ENCODE measurements around the gene NR1D2. TPM values are rescaled to one million over a fixed set of nuclear protein-coding genes. Genes with fewer than 3 reads are reported as not detected.

Gene NR1D2
- total RNA-seq, 1 experiment from 2014 or later: 24.0 TPM

GRCh38 chr3:24023197-24023596 is 78.1 kb downstream of the NR1D2 start:
- Histone ChIP-seq H3K14ac (ENCODE audit: insufficient read depth, low read length) (no peak overlapping the region), H4K91ac (ENCODE audit: insufficient read length, low read depth, low read length) (no peak overlapping the region), H2BK120ac (ENCODE audit: low read depth, low read length, poor library complexity, severe bottlenecking) (no peak overlapping the region), H4K8ac (replicated peaks; ENCODE audit: insufficient read length, low read depth, low read length) (no peak overlapping the region), H3K18ac (ENCODE audit: insufficient read length, low read depth, low read length) (no peak overlapping the region), H3K23ac (ENCODE audit: insufficient read length, low read depth, low read length) (no peak overlapping the region), H3K4me2 (ENCODE audit: insufficient read depth, insufficient read length, low read length) (no peak overlapping the region), H3K56ac (ENCODE audit: insufficient read length, low read depth, low read length) (no peak overlapping the region), H3K4me1 (ENCODE audit: insufficient read depth, low read length) (no peaks in the 10 kb centered on the region), H2BK5ac (ENCODE audit: insufficient read length, low read length) (no peak overlapping the region), H2BK20ac (ENCODE audit: low read depth, low read length, poor library complexity, severe bottlenecking) (no peak overlapping the region), H2AK5ac (ENCODE audit: insufficient read length, low read length) (no peak overlapping the region), H3K9ac (ENCODE audit: extremely low read depth, insufficient read length, low read length) (no peak overlapping the region), H4K20me1 (ENCODE audit: control insufficient read depth, insufficient read depth, insufficient read length) (no peaks in the 10 kb centered on the region), H3K27ac (ENCODE audit: insufficient read length, low read depth, low read length) (no peak overlapping the region), H2BK12ac (ENCODE audit: insufficient read length, low read depth, low read length) (no peak overlapping the region), H3K79me2 (ENCODE audit: insufficient read depth, low read length) (no peaks in the 10 kb centered on the region), H3K9me3 (ENCODE audit: control insufficient read depth, low read depth, low read length) (no peaks in the 10 kb centered on the region), H4K5ac (ENCODE audit: insufficient read length, low read depth, low read length) (no peak overlapping the region), H3K79me1 (ENCODE audit: insufficient read depth, low read depth, low read length, poor library complexity, severe bottlenecking) (no peaks in the 10 kb centered on the region), H2AFZ (ENCODE audit: low read length) (no peak overlapping the region), H3T11ph (ENCODE audit: low read length) (no peak overlapping the region), H3K4ac (ENCODE audit: low read depth, low read length) (no peak overlapping the region), H3K27me3 (ENCODE audit: insufficient read depth, low read length) (no peaks in the 10 kb centered on the region), H2BK15ac (ENCODE audit: low read depth, low read length) (no peak overlapping the region; the same call in 1 of the 2 replicates), H3K23me2 (ENCODE audit: insufficient read length, low read depth, low read length, poor library complexity, severe bottlenecking) (no peaks in the 10 kb centered on the region)
- H3K27ac Mint-ChIP-seq: no peak overlapping the region
- H3K36me3 Mint-ChIP-seq (ENCODE audit: insufficient read depth in 1 of 3, low read depth in 3 of 3): no peaks in the 10 kb centered on the region
- no peak overlapping the region for H3K4me3 Mint-ChIP-seq
- TF ChIP-seq CTCF (conservative IDR thresholded peaks at IDR 0.05): no peak
- no CpG with 5 or more reads among the region's 3 CpGs for WGBS (ENCODE audit: extremely low coverage, insufficient read length, low lambda C conversion rate)
- no peaks in the 10 kb centered on the region for H3K4me1 Mint-ChIP-seq
- no peaks in the 10 kb centered on the region for H3K9me3 Mint-ChIP-seq
- DNase-seq: no peak
- 0 out of 2 replicates have a peak, but pooled peaks cover 2% of the 10 kb centered on the region for H3K27me3 Mint-ChIP-seq (ENCODE audit: low read depth)
